ENCODE results near the gene VPS50. TPM values are rescaled to one million over a fixed set of nuclear protein-coding genes. Genes with fewer than 3 reads are reported as not detected.
A peak's percentile ranks its signal among the peaks of the same experiment; 100 is the strongest.

The VPS50 gene
- 10 to 100 TPM in 11 of 12 donors, not detected in 1; 15.0 to 26.3 (median 20.2) TPM for polyA plus RNA-seq (ENCODE audit: insufficient read length in 12 of 12)
- long read RNA-seq, donor 1, result 0 reads
- long read RNA-seq, donor 2, partial matches to known transcripts, result 0 of 1 reads
- long read RNA-seq, donor 2, other reads (novel, unspliced or antisense), result 0 of 1 reads
- long read RNA-seq, donor 3, result 0 reads
- long read RNA-seq, donor 4, result 0 reads
- long read RNA-seq, donor 5, partial matches to known transcripts, result 0 of 2 reads
- long read RNA-seq, donor 5, other reads (novel, unspliced or antisense), result 0 of 2 reads
- long read RNA-seq, donor 6, result 0 reads
- long read RNA-seq, donor 7, result 0 reads
- long read RNA-seq, donor 8, partial matches to known transcripts, result 0 of 2 reads
- long read RNA-seq, donor 8, other reads (novel, unspliced or antisense), result 0 of 2 reads
- long read RNA-seq, donor 9, result 0 reads
- long read RNA-seq, donor 10, partial matches to known transcripts, result 0 of 1 reads
- long read RNA-seq, donor 10, other reads (novel, unspliced or antisense), result 0 of 1 reads
- long read RNA-seq, donor 11, partial matches to known transcripts, result 5 of 6 reads
- long read RNA-seq, donor 11, other reads (novel, unspliced or antisense), result 0 of 6 reads

- DNase-seq, result peak; percentile 96
Observed at GRCh38 chr7:93231799-93232672, at the start of gene VPS50. VPS50 (plus strand) TSS chr7:93232366; CDS start chr7:93232468, 102 bp downstream.

GRCh38 chr7:93185303-93186027 is 46.7 kb upstream of the VPS50 start:
- DNase-seq, result no peak

GRCh38 chr7:93188870-93189634 is 43.1 kb upstream of the VPS50 start:
- no peak for DNase-seq

- no peak for DNase-seq
Observed at GRCh38 chr7:93194386-93194785, 37.8 kb upstream of the VPS50 start.

GRCh38 chr7:93196336-93196735 is 35.8 kb upstream of the VPS50 start:
- DNase-seq, result no peak

- no peak for DNase-seq
Observed at GRCh38 chr7:93198472-93198871, 33.7 kb upstream of the VPS50 start.

GRCh38 chr7:93202594-93203250 is 29.4 kb upstream of the VPS50 start:
- DNase-seq, result peak; percentile 8

- no peak for DNase-seq
Observed at GRCh38 chr7:93203496-93203895, 28.7 kb upstream of the VPS50 start.

GRCh38 chr7:93205046-93205445 is 27.1 kb upstream of the VPS50 start:
- no peak for DNase-seq

- no peak for DNase-seq
Observed at GRCh38 chr7:93211228-93211818, 20.8 kb upstream of the VPS50 start.

- no peak for DNase-seq
Observed at GRCh38 chr7:93212881-93213280, 19.3 kb upstream of the VPS50 start.

- no peak for DNase-seq
Observed at GRCh38 chr7:93218997-93219827, 13.0 kb upstream of the VPS50 start.

GRCh38 chr7:93219868-93220267 is 12.3 kb upstream of the VPS50 start:
- DNase-seq, result no peak

GRCh38 chr7:93226310-93226709 is 5.9 kb upstream of the VPS50 start, which contains the start of gene HEPACAM2:
HEPACAM2 (minus strand) TSS chr7:93226469.
- no peak for DNase-seq

- peak; percentile 46 for DNase-seq
Observed at GRCh38 chr7:93228302-93228701, 3.9 kb upstream of the VPS50 start.

- DNase-seq, result no peak
Observed at GRCh38 chr7:93231259-93231658, 907 bp upstream of the VPS50 start.

GRCh38 chr7:93232673-93233018 is 480 bp downstream of the VPS50 start:
- no peak for DNase-seq

GRCh38 chr7:93235541-93235940 is 3.4 kb downstream of the VPS50 start:
- DNase-seq, result no peak

- no peak for DNase-seq
Observed at GRCh38 chr7:93238131-93238530, 6.0 kb downstream of the VPS50 start.

Data from muscle of arm (tissue), 14 donors.